Epithelial cell of proximal tubule (primary cell): ENCODE measurements around the gene REXO1. TPM values are rescaled to one million over a fixed set of nuclear protein-coding genes. Genes with fewer than 3 reads are reported as not detected.

ENCODE experiments used
- DNase-seq: peaks from one replicate; pipeline ENCODE4 v3.0.0-alpha.2; 2011; ENCODE audit warnings: low read depth
- H3K4me3 ChIP-seq: 2 replicates; pipeline ENCODE4 v1.5.1; 2011; ENCODE audit warnings: low read depth, mild to moderate bottlenecking, low read length
- total RNA-seq: library from RNA; depleted of rRNA; stranded (reverse); fragments of >200 nt; gene quantifications from 2 replicates; pipeline ENCODE4 v1.2.3, GENCODE V29; 2015
- TF ChIP-seq, protein P1 (sequence below): conservative IDR thresholded peaks from 2 replicates; pipeline ENCODE4 v1.5.1; 2012; ENCODE audit warnings: low read depth, mild to moderate bottlenecking, low read length

The REXO1 gene
- total RNA-seq, 1 donor from 2014 or later = 18.4 TPM

DNA sequence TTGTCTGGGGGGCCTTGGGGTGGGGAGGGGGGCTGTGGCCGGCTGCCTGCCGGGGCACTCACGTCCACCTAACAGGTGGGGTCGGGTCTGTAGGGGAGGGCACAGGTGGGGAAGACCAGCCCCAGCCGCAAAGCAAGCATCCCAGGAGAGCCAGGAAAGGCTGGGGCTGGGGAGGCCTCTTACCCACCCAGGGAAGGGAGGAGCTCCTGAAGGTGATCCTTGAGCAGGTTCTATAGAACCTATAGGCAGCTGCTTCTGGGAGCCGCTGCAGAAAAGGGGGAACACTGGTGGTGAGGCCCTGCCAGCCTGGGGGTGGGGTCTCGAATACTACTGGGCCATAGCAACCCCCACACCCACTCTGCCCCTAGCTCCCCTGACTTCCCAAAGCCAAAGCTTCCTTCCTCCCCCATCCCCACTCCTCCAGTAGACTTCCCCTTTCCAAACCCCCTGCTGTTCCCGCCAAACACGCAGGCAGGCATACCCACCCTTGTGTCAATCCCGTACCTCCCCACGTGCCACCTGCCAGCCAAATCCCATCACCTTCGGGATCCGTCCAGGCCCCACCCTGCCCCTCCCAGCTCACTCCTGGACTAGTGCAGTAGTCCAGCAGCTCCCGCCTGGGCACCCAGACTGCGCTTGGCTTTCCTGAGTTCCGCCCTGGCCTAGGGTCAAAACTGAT, 9.5 kb upstream of the REXO1 start:
- TF ChIP-seq, protein P1, sequence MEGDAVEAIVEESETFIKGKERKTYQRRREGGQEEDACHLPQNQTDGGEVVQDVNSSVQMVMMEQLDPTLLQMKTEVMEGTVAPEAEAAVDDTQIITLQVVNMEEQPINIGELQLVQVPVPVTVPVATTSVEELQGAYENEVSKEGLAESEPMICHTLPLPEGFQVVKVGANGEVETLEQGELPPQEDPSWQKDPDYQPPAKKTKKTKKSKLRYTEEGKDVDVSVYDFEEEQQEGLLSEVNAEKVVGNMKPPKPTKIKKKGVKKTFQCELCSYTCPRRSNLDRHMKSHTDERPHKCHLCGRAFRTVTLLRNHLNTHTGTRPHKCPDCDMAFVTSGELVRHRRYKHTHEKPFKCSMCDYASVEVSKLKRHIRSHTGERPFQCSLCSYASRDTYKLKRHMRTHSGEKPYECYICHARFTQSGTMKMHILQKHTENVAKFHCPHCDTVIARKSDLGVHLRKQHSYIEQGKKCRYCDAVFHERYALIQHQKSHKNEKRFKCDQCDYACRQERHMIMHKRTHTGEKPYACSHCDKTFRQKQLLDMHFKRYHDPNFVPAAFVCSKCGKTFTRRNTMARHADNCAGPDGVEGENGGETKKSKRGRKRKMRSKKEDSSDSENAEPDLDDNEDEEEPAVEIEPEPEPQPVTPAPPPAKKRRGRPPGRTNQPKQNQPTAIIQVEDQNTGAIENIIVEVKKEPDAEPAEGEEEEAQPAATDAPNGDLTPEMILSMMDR = no peak
- no peak for DNase-seq
- peak overlapping the region; percentile 52 for H3K4me3 ChIP-seq

DNA sequence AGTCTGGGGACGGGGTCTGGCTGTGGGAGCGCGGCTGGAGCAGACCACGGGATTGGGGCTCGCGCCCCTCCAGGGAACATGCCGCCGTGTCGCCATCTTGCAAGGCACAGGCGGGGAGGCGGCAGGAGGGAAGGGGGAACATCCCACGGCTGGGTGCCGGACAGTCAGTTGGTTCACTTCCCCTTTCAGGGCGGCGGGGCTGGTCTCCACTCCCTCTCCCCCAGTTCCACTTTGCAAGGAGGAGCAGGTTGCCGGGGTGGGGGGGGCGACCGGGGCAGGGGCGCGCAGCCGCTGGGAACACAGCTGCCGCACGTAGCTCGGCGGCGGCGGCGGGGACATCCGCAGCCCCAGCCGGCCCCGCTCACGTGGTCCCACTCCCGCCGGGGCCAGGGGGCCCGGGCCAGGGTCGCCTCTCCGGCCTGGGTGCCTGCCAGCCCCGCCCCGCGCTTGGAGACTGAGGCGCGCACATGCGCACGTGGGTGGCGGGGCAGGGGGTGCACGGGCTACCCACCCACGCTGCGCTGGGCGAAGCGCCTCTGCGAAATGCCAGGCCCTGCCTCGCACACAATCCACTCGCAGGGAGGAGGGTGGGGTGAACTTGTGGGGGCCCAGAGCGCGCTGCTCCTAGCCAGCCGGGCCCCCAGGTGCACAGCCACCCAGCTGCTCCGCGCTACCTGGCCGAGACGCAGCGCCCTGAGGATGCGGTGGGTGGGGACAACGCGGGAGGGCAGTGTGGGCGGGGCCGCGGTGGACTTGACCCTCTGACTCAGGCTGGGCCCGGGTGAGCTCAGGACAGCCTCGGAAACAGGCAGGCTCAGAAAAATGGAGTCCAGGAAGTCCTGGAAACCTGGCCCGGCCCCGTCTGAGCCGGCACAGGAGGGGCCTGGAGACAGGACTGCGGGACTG, 8.7 kb upstream of the REXO1 start:
- peak overlapping the region; percentile 52 for H3K4me3 ChIP-seq
- TF ChIP-seq, protein P1 = no peak
- no peak for DNase-seq

DNA sequence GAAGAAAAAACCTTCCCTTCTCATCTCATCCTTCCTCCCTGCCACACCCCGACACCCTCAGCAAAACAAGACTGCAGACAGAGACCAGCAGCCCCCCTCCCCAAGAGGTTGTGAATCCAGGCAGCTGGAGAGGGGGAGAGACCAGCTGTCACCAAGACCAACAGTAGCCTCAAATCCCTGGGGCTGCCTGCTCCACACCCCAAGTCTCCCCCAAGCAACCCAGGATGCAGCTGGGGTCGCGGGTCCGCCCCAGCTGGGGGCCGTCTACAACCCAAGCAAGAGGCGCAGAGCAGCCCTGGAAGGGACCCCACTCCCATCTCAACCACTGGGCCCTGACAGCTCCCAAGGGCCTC, 8.0 kb upstream of the REXO1 start:
- DNase-seq = no peak
- H3K4me3 ChIP-seq = peak overlapping the region; percentile 21
- TF ChIP-seq, protein P1 = no peak

DNA sequence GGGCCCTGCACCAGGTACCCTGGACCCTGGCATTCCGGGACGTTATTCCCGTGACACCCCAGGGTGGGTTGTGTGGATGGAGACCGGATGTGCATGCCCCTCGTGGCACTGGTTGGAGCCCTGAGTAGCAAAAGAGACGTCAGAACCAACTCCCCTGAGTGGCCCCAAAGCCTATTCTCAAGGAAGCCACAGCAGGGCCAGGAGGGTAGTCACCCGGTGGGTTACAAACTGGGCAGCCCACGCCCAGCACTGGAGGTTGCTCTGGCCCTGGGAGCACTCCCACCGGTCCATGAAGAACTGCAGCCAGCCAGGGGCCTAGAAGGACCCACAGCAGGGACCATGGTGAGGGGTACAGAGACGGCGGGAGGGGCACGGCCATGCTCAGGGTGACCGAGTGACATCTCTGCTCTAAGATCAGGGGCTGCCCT, 7.6 kb upstream of the REXO1 start:
- no peak overlapping the region for H3K4me3 ChIP-seq
- TF ChIP-seq, protein P1 = no peak
- DNase-seq = no peak

DNA sequence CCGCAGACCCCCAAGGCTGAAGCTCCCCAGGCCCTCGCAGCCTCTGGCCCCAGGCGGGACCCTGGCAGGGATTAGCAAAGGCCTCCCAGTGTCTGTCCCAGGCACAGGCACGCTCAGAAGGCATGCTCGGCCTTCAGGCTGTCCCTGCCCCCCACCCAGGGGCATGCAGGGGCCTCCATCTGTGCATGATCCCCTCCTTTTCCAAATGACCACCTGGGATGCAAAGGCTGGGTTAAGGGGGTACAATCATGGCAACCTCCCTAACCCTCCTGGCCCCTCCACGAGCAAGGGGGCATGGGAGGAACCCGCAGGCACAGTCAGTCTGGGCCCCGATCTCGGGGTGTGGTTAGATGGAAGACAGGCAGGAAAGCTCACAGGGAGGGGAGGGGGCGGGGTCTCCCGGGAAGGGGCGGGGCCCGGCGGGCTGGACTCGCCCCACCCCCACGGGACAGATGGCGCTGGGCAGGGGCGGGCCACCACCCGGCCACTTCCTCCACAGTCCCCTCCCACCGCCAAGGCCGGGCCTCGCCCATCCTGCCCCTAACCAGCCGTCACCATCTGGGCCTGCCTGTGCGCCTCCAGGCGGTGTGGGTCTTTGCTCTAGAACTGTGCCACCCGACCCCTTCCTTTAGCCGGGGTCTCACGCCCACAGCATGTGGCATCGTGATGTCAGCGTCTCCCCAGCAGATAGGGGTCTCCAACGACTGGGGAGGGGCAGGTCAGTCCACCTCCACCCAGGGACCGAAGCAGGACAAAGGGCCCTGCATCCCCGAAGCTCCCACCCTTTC, 7.0 kb upstream of the REXO1 start:
- TF ChIP-seq, protein P1 = no peak
- DNase-seq = no peak
- H3K4me3 ChIP-seq = no peak overlapping the region

DNA sequence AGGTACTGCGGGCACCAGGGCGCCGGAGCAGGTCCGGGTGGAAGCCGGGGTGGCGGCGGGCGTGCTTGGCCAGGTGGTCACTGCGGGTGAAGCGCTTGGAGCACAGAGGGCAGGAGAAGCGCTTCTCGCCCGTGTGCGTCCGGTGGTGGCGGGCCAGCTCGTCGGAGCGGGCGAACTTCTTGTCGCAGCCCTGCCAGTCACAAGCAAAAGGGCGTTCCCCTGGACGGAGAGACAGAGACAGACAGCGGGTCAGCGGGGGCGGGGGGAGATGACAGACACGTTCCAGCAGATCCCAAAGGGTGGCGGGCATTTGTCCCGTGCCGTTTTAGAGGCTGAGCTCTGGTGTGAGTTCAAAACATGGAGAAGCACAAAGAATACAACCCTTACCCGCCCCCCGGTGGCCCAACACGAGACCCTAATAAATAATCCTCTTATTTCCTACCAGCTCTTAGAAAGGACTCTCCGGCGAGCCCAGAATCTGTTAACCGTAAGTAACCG, 6.3 kb upstream of the REXO1 start:
- no peak overlapping the region for H3K4me3 ChIP-seq
- TF ChIP-seq, protein P1 = no peak
- DNase-seq = no peak
